Regular cardiac myocyte (primary cell): ENCODE data around the gene TFEC. TPM values are rescaled to one million over a fixed set of nuclear protein-coding genes. Genes with fewer than 3 reads are reported as not detected.

Experiments used
- total RNA-seq: library from RNA; depleted of rRNA; stranded (reverse); fragments of >200 nt; gene quantifications from 2 replicates; pipeline ENCODE4 v1.2.3, GENCODE V29; 2014

TFEC gene
- total RNA-seq, result 0.28 TPM in 1 of 2 replicates, not detected in the other

GRCh38 chr7:116030651-116031276 is at the start of gene TFEC:
TFEC (minus strand) TSS chr7:116030763; CDS start chr7:115984441, 46,322 bp downstream.

Other genes starting within 250 kb of the TFEC start
- 88.2 and 102 TPM in 2 replicates for gene TES, start 179.8 kb upstream of the TFEC start, total RNA-seq